HG02642 (cell line): Measurements from ENCODE around the gene KIF13A.
A peak's percentile ranks its signal among the peaks of the same experiment; 100 is the strongest.
"Not testable (repeated sequence)": the region's sequence is repeated elsewhere in the genome, so short reads cannot be mapped to it uniquely, and the experiment has no call there.

Experiments used
- ATAC-seq: cut with Tn5 transposase; IDR thresholded peaks from one replicate; pipeline ENCODE4 v1.9.1; 2021; ENCODE audit warnings: mild to moderate bottlenecking; ENCODE audit not compliant: unreplicated experiment, poor library complexity

The KIF13A gene

GRCh38 chr6:17971128-17972073, 16.0 kb downstream of the KIF13A start:
- no peak for ATAC-seq

DNA sequence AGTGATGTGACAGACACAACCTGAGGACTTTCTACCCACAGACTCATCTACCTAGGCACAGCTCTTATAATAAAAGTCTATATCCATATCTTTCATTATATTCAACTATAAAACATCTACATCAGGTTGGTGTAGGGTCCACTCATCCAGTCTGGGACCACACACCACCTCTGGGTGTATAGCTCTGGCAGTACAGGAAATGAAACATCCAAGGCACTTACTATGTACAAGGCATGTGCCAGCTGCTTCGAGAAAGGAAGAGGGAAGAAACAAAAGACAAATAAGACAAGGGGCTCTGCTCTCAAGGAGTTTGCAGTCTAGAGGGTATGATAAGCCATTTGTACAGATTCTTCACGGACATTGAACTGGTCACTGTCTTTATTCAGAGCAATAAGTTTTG, 18.6 kb downstream of the KIF13A start:
- no peak for ATAC-seq

DNA sequence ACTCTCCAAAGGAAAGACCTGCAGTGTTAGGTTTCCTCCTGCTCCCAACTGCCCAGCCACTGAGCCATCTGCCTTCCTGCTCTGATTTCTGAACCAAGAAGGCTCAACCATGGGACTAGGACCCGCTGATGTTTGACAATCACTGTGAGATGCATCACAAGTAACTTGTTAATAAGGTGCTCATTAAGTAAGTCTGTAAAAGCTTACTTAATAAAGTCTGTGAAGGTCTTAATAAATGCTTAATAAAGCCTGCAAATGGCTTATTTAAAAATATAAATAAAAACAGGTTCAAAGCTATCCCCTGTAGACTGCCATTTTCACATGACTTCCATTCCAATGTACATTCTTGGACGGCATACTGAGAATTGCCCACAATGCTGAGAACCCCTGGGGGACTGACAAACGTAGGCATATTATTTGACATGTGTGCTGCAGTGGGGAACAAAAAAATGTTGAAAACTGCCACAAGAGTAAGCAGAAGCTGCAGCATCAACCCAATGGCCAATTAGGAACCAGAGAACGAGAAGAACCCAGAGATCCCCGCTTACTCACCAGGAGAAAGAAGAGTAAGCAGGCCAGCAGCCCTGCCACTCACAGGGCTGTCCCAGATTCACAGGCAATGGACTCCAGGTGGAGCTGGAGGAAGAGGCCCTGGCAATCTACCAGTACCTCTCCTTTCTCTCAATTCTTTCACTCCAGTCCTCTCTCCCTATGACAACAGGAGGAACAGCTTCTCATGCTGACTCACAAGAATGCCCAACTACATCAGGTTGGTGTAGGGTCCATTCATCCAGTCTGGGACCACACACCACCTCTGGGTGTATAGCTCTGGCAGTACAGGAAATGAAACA, 19.5 kb downstream of the KIF13A start:
- ATAC-seq: no peak

- no peak for ATAC-seq
These were observed 21.0 kb downstream of the KIF13A start for GRCh38 chr6:17966451-17966850.

DNA sequence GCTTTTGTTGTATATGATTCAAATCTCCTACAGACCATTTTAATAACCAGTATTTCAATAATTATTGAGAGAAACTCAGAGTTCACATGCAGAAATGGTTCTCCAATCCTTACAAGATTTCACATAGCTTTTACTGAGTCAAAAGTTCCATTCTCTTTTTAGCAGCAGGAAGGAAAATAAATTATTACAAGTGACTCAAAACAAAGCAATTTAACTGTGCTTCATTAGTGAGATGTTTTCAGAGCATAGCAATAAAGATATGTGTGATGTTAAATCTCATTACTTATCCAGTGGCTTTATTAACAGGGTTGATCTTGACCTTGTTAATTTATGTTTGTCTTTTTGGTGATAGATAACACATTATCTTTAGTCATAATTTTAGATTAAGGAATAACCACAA, 22.0 kb downstream of the KIF13A start:
- ATAC-seq: no peak

DNA sequence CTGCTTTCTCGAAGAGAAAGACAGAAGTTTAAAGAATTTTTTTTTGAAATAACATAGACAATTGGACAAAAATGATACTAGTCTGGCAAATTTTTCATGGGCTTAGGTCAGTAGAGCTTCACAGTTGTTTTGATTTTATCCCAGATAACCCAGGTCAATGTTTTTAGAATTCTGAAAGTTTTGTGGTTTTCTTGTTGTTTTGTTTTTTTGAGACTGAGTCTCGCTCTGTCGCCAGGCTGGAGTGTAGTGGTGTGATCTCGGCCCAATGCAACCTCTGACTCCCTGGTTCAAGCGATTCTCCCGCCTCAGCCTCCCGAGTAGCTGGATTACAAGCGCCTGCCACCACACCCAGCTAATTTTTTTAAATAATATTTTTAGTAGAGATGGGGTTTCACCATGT, 22.8 kb downstream of the KIF13A start:
- no peak for ATAC-seq

GRCh38 chr6:17962436-17963031, 24.9 kb downstream of the KIF13A start:
- ATAC-seq: no peak

DNA sequence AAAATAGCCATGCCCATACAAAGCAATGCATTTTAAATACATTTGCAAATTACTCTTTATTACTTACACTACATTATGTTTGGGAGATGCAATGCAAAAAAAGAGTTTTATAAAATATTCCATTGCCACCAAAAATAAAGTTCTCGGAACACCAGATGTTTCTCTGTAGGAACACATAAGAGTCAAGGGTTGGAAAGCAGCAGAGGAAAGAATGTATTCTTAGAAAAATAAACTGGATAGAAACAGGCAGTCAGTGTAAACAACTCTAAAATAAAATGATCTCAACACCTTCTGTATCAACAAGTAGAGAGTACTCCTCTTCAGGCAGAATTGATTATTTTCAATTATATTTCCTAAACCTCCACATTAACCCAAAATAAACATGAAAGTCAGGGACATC, 28.1 kb downstream of the KIF13A start:
- ATAC-seq: no peak

GRCh38 chr6:17957904-17958620, 29.4 kb downstream of the KIF13A start:
- ATAC-seq: no peak

GRCh38 chr6:17957498-17957897, 29.9 kb downstream of the KIF13A start:
- peak; percentile 78 for ATAC-seq

GRCh38 chr6:17957086-17957485, 30.3 kb downstream of the KIF13A start:
- no peak for ATAC-seq

- no peak for ATAC-seq
These were observed 37.3 kb downstream of the KIF13A start for GRCh38 chr6:17950095-17950494.

DNA sequence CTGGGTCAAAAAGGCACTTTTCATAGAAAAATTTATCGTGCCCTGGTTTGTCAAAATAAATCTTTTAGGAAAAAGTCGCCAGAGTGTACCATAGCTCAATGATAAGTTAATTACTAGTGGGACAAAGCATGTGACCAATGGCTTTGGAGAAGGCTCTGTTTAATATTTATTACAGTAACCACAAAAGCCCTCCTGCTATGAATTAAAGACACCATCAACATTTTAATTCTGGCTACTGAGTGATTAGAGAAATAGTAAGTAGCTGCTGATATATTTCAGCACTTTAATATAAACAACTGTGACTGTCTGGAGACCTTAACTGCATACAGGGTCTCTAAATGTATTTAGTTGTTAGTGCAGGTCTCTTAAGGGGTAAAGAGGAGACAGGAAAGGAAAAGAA, 38.3 kb downstream of the KIF13A start:
- ATAC-seq: no peak

DNA sequence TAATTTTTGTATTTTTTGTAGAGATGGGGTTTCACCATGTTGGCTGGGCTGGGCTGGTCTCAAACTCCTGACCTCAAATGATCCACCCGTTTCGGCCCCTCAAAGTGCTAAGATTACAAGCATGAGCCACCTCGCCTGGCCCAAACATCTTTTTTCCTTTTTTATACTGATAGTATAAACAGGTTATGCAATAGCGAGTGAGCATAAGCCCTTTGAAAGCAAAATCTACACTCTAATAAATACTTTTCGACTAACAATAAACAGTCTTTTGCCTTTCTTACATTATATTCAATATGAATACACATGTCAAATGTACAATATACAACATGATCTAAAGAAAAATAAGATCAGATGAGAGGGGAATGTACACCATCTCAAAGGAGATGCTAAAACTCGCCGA, 38.7 kb downstream of the KIF13A start:
- no peak for ATAC-seq

GRCh38 chr6:17947574-17947973, 39.9 kb downstream of the KIF13A start:
- not testable (repeated sequence) for ATAC-seq

DNA sequence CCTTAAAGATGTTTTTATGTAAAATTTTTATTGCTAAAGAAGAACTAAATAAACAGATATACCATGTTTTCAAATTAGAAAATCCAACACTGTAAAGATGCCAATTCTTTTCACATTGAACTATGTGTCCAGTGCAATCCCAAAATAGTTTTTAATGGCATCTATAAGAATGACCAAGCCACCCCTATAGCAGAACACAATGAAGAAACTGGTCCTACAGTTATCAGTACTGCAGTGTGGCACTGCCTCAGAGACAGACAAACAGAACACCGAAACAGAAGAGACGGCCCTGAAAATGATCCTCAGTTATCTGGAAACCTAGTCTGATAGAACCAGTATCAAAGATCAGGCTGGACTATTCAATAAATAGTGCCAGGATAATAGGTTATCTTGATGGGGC, 41.9 kb downstream of the KIF13A start:
- no peak for ATAC-seq

GRCh38 chr6:17945111-17945510, 42.3 kb downstream of the KIF13A start:
- no peak for ATAC-seq

DNA sequence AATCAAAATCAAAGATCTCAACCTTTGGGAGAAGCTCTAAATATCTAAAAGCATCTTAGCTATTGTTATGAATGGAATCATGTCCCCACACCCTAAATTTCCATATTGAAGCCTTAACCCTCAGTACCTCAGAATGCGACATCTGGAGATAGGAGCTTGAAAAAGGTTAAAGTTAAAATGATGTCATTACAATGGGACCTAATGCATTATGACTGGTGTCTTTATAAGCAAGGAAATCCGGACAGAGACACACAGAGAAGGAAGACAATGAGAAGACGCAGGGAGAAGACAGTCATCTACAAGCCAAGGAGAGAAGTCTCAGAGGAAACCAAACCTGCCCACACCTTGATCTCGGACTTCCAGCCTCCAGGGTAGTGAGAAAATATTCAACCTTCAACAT, 46.1 kb downstream of the KIF13A start:
- no peak for ATAC-seq

DNA sequence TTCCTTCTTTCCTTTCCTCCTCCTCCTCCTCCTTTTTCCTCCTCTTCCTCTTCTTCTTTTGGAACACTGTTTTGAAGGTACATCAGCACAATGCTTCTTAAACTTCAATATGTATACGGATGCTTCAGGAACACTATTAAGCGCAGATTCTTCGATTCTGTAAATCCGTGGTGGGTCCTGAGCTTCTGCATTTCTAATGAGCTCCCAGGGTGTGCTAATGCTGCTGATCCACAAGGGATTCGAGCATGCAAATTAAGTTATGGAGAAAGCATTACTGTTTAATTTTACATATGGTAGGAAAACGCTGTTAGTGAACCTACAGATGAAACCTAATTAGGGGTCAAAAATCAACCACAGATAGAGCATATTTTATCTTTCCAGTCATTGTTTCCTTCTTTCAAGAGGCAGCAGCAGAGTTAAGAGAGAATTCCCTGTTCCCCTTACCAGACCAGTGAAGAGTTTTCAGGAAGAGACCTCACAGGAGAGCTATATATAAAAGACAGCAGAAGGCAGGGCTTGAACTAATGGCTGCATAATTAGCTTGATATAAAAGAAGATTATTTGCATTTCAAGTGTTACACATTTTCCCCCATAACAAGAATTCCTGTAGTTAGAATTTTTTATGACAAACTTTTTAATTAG, 47.2 kb downstream of the KIF13A start:
- ATAC-seq: no peak

- ATAC-seq: no peak
These were observed 48.5 kb downstream of the KIF13A start for GRCh38 chr6:17938901-17939300.
